Hematopoietic multipotent progenitor cell (in vitro differentiated cells): ENCODE results near the gene RFX7. TPM values are rescaled to one million over a fixed set of nuclear protein-coding genes. Genes with fewer than 3 reads are reported as not detected.

Experiments
- DNase-seq, 3 donors: peaks; one replicate each; pipeline ENCODE4 v3.0.0-alpha.2; 2011 to 2015; ENCODE audit warnings: low read depth in 2 of 3, low spot score in 2 of 3
- small RNA-seq: library from RNA; depleted of rRNA; stranded (forward); fragments of <200 nt; gene quantifications from one replicate; pipeline ENCODE3, GENCODE V24; 2012
- total RNA-seq: library from RNA; depleted of rRNA; stranded (reverse); fragments of >200 nt; gene quantifications from one replicate; pipeline ENCODE4 v1.2.3, GENCODE V29; 2012

The RFX7 gene
- total RNA-seq, 1 donor, result 24.0 TPM

DNA sequence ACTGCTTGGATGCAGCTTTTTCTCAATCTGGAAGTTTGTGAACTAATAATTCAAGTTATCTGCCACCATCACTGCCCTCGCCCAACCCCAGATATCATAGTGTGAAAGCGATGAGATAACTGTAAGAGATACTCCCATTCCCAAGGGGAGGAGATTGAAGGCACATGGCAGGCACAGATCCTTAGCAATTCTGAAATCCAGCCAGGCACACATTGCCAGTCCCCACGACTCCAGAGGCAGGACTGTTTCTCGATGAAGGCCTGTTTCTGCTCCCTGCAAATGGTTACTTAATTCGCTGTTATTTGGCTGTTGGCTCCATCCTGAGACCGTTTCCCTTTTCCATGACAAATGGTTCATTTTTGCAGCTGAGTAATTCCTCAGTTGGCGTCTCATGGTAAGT, 187.1 kb downstream of the RFX7 start:
- no peak for DNase-seq

DNA sequence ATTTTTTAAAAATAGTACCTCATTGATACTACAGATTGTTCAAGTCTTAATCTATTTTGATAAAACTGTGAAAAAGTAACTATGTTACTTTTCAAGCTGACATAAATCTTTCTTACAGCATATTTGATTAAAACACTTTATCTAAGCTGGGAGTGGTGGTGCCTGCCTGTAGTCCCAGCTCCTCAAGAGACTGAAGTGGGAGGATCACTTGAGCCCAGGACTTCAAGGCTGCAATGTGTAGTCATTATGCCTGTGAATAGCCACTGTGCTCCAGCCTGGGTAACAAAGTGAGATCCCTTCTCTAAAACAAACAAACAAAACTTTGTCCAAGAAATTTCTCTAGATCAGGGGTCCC, 190.7 kb downstream of the RFX7 start:
- no peak for DNase-seq

DNA sequence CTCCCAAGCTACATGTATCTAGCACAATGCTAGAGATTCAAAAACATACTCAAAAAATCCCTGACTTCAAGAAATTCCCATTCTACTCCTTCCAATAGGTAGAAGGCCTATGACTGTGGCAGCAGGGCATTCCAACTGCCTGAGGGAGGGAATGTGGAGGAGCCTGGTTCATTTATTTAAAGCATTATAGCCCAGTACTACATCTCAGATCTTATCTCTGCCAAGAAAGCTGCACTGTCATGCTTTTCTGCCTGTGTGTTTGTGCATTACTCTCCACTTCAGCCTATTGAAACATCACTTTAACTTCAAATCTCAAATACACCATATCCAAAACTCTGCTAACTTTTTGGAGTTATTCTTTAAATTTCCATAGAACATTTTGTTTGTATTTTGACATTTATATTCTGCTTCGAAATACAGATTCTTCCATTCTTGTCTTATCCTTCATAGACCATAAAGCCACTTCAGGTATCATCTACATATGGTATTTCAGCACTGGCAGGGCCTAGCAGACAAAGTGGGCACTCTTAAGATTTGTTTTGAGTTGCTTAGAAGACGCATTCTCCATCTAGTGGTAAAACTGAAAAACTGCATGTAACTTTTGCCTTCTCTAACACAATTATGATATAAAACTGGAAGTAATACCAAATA, 191.2 kb downstream of the RFX7 start:
- DNase-seq, result peak in 2 of 3 donors; percentile 35 to 65

DNA sequence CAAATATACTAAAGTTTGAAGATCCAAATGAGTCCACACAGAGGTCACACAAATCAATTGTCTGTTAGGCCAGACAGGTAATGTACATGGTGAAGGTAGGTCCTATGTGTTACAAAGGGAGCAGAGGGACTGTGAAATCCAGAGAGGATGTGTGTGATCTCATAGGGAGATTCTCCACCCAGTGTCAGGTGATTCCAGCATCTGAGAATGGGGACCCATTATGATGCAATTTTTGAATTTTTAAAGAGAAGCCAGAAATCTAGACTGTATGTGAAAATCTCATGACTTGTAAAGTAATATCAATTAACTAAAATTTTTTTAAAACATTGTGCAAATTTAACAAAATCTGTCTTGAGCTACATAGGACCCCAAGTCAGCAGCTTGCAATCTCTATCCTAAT, 192.0 kb downstream of the RFX7 start:
- DNase-seq, result no peak

DNA sequence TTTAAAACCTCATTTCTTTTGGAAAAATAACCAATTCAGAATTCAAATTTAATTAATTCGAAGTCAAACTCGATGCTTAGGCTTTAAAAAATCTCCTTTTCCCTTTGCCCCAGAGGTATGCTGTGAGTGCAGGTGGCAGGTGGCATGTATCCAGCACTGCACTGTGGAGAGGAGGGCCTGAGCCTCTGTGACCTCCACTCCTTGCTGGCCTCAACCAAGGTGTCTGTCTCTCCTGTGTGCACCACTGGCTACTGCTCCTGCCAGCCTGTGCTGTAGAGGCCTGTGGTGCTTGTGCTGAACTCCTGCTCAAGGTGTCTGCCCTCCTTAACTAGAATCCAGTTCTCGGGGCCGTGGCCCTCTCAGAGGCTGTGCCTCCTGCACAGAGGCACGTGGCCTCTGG, 194.1 kb downstream of the RFX7 start:
- no peak for DNase-seq

DNA sequence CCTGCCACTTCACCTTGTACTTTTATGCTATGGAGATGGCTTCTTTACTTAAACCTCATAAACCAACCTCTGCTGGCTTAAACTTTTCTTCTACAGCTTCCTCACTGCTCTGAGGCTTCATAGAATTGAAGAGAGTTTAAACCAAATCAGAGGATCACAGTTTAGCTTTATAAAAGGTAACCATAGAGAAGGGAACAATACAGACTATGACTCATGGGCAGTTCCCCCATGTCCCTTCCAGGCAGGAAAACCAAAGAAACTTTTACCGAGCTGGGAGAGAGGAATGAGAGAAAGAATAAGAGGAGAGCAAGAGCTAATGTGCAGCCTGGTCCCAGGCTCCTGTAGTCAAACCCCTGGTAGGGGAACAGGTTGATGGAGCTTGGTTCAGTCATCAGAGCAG, 196.3 kb downstream of the RFX7 start:
- no peak for DNase-seq

DNA sequence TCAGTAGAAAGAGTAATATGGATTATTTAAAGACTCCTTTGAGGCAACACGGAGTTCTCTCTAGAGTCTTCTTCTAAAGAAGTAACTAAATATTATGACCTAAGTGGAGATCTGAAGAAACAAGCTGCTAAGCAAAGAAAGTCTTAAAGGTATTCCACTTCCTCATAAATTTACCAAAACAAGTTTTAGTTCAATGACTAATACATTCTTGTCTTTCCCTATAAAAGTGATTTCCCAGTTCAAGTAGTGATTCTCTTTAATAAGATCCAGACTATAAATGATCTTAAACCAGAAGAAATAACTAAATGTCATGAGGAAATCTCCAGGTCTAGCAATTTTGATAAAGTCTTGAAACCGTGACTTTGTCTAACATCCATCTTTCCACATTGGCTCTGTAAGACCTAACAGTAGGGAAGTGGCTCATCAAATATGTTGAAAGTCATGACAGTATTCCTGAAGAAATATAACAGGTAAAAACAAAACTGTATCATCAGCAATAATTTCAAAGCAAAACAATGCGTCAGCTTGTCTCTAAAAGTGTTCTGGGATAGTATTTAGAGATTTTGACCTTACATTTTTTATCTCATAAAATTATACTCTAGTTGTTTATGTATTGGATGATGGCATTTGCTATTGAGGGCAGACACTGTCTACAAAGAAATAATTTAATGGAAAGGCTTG, 198.5 kb downstream of the RFX7 start:
- no peak for DNase-seq

DNA sequence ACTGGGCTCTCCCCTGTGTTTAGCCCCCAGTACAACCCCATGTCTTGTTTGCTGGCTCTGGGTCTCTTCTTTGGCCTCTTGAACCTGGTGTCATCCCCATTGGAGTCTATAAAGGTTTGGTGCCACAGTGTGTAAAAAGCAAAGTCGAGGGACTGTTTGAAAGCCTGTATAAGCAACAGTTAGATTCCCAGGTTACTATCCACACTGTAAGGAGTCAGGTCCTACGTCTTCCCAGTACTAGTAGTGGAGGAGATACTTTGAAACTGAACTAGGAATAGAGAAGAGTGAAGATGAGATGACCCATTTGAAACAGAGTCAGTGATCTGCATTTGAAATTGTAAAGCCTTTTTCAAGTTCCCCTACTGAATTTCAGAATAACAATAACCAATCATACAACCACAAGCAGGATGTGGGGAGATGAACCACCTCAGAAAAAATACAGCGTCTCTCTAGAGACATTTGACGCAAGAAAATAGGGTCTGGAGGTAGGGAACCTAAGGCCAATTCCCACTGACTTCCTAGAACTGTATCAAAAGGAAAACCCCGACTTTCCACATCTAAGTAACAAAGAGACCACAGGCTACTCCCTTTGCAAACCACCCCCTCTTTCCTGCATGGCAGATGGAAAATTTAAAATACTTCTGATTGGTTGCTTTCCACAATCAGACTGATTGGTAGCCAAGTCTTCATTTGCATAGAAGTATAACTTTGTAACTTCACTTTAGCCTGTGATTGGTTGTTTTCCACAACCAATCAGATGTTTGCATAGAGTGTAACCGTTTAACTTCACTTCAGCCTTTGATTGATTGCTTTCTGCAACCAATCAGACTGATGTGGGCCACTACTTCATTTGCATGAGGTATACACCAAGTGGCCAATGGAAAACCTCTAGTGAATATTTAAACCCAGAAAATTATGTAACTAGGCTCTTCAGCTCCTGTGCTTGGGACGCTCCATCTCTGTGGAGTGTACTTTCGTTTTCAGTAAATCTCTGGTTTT, 200.4 kb downstream of the RFX7 start:
- peak in 2 of 3 donors; percentile 19 to 58 for DNase-seq

DNA sequence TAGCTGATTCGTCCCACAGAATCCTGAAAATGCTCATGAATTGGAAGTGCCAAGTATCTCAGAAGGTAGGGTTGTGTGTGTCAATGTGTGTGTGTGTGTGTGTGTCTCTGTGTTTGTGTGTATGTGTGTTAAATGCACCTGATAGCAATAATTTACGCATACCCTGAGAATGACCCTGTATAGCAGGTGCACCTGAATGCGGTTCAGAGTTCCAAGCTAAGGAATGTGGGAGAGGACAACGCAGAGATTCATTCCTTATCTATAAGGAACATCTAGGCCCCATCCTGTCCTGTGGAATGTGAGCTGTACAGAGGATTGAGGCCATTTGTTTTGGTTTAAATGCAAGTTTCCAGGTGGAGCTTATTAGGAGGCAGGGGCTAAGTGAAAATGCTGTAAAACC, 201.2 kb downstream of the RFX7 start:
- no peak for DNase-seq

DNA sequence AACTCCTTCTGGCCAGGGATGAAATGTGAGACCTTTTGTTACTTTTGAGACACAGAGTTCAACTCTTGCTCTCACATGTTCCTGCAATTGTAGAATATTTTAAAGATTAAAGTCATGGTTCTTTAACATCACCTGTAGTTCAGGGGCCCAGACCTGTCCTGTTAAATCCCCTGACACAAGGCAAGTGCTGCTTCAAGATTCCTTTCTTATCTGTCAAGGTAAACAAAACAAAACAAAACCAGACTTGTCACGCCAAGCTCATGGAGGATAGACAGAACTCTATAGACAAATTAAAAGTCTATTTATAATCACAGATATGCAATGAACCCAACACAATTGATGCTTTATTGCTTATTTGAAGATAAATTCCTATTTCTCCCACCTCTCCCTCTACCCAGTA, 201.6 kb downstream of the RFX7 start:
- no peak for DNase-seq

DNA sequence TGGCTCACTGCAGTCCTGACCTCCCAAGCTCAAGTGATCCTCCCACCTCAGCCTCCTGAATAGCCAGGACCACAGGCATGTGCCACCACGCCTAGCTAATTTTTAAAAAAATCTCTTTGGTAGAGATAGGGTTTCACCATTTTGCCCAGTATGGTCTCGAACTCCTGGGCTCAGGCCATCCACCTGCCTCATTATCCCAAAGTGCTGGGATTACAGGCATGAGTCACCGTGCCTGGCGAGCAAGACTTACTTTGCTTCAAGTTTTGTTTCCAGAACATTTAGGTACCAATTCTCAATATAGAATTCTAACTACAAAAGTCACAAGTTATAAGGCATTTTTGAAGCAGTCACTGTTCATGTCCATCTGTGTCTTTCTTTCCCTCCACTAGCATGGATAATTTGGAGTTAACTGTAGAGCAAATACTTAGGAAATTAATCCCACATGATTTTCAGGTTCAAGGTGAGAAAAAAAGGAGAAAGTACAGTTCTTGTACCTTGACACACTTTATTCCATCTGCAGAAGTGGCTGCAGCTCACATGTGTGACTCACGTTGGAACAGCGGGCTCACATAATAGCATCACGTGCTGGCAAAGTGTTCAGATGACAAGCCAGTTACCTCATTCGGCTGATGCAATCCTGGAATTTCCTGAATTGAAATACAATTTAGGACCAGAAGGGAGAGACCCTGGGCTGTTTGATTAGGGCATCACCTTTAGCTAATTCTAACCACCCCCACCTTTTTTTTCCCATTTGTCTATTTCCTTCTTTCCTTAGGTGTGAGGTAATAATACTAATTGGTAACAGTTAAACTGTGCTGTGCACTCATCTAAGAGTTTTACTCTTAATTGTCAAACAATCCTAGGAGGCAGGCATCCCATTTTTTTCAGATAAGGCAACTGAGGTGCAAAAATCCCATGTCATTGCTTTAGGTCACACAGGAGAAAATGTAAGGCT, 203.3 kb downstream of the RFX7 start:
- no peak for DNase-seq

DNA sequence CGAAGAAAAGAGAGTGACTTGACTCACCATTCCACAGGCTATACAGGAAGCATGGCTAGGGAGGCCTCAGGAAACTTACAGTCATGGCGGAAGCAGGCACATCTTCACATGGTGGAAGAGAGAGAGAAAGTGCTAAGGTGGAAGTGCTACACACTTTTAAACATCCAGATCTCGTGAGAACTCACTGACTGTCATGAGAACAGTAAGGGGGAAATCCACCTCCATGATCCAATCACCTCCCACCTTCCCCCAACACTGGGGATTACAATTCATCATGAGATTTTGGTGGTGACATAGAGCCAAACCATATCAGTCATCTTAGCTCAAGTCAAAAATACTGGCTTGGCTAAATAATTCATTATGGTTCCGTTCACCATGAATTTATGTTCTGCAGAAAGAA, 205.0 kb downstream of the RFX7 start:
- no peak for DNase-seq

DNA sequence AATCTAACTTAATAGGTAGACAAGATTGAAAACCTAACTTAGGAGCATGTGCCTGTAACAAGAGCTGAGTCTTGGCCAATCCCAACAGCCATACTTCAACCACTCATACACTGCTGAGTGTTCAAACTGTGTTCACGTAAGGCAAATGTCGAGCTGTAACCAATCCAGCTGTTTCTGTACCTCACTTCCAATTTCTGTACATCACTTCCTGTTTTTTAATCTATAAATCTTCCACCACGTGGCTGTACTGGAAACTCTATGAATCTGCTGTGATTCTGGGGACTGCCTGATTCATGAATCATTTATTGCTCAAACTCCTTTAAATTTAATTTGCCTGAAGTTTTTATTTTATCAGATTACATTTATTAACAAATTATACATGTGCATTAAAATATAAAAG, 205.7 kb downstream of the RFX7 start:
- DNase-seq, result peak in 1 of 3 donors; percentile 63

Small RNA genes within 50 kb of the gene (small RNA-seq; reads per million reads assigned to genes)
- gene CD24P2 (not detected), gene RNU6-1287P (not detected)

Other genes starting within 250 kb of the RFX7 start
- gene TEX9, start 121.5 kb upstream of the RFX7 start, total RNA-seq, result 3.8 TPM
- gene MNS1, start 221.3 kb upstream of the RFX7 start, total RNA-seq, result 0.27 TPM